ENCODE measurements around the gene CLMP.

CLMP gene

GRCh38 chr11:123052901-123053721, 141.9 kb downstream of the CLMP start:
- no peak for DNase-seq

- no peak for DNase-seq
These were observed 143.4 kb downstream of the CLMP start for GRCh38 chr11:123051634-123052033.

GRCh38 chr11:123051146-123051545, 143.9 kb downstream of the CLMP start:
- DNase-seq, result no peak

- DNase-seq, result no peak
These were observed 147.1 kb downstream of the CLMP start for GRCh38 chr11:123047947-123048293.

- DNase-seq, result no peak
These were observed 147.6 kb downstream of the CLMP start for GRCh38 chr11:123047266-123047946.

- DNase-seq, result no peak
These were observed 148.4 kb downstream of the CLMP start for GRCh38 chr11:123046473-123047259.

GRCh38 chr11:123045101-123045500, 149.9 kb downstream of the CLMP start:
- DNase-seq, result no peak

GRCh38 chr11:123041185-123041584, 153.9 kb downstream of the CLMP start:
- DNase-seq, result no peak

- DNase-seq, result no peak
These were observed 155.0 kb downstream of the CLMP start for GRCh38 chr11:123040111-123040432.

- DNase-seq, result no peak
These were observed 159.2 kb downstream of the CLMP start for GRCh38 chr11:123035831-123036230.

- no peak for DNase-seq
These were observed 160.5 kb downstream of the CLMP start for GRCh38 chr11:123034597-123034996.

GRCh38 chr11:123033895-123034294, 161.2 kb downstream of the CLMP start:
- no peak for DNase-seq

- no peak for DNase-seq
These were observed 164.5 kb downstream of the CLMP start for GRCh38 chr11:123030517-123030916.

GRCh38 chr11:123020968-123021367, 174.1 kb downstream of the CLMP start:
- peak; percentile 37 for DNase-seq
